Neutrophil (primary cell): ENCODE data around the gene TPRN.

Source experiments
- H3K27ac ChIP-seq: fragments of 200-600 bp; sonication (generic); 2 replicates; pipeline ENCODE4 v1.5.1; 2016; ENCODE audit warnings: mild to moderate bottlenecking, moderate library complexity
- H3K27me3 ChIP-seq: fragments of 200-600 bp; sonication (generic); 2 replicates; pipeline ENCODE4 v1.6.0; 2016; ENCODE audit warnings: mild to moderate bottlenecking
- H3K36me3 ChIP-seq: fragments of 200-600 bp; sonication (generic); 2 replicates; pipeline ENCODE4 v1.5.1; 2017
- H3K4me1 ChIP-seq, 2 experiments: fragments of 200-600 bp in 1 of 2; sonication (generic) in 1 of 2; 1 replicate in 1 of 2; 2 replicates in 1 of 2; pipeline versions ENCODE4 v1.5.1 to v1.6.1; 2013 to 2016; ENCODE audit warnings: low read depth in 1 of 2, low read length in 1 of 2, mild to moderate bottlenecking in 1 of 2, moderate library complexity in 1 of 2; ENCODE audit not compliant: control insufficient read depth in 1 of 2, insufficient read depth in 1 of 2
- H3K4me3 ChIP-seq, 2 experiments: fragments of 200-600 bp in 1 of 2; sonication (generic) in 1 of 2; 1 replicate in 1 of 2; 2 replicates in 1 of 2; pipeline ENCODE4 v1.5.1; 2013 to 2016; ENCODE audit warnings: low read depth in 1 of 2, low read length in 1 of 2, mild to moderate bottlenecking in 1 of 2, moderate library complexity in 1 of 2
- H3K9me3 ChIP-seq: fragments of 200-600 bp; sonication (generic); 2 replicates; pipeline ENCODE4 v1.5.1; 2016
- TF ChIP-seq, protein P1 (sequence below): fragments of 200-600 bp; sonication (generic); IDR thresholded peaks from 2 replicates; pipeline ENCODE4 v1.5.1; 2016; ENCODE audit warnings: antibody characterized with exemption

The TPRN gene

DNA sequence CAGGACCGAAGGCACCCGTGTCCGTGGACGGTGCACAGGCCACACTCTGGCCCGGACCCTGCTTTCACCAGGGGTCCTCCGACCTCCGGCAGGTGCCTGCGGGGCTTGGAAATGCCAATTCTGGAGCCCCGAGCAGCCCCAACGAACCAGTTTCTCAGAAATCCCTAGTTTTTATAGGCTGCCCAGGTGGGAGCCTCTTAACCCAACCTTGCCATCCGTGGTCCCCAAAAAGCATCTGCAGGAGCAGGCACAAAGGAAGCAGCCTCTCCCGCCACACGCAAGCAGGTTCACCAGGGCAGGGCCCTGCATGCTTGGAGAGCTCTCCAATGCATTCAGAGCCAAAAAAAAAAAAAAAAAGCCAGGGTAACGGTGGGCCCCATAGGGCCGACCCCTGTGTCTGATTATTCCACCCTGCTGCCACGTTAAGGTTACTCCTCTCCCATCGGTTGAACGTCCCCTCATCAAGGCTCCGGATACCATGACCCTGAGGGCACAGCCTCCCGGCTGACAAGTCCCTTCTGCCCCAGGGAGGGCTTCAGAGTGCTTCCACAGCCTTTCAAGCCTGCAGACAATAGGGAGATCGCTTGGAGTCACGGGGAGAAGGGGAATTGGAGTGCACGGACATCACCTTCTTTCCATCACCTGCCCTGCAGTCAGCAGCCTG lies 796 bp upstream of the TPRN start:
- Histone ChIP-seq H3K27ac (peak overlapping the region; percentile 87), H3K4me1 (peaks cover 36 to 37% of the 10 kb centered on the region in 2 experiments), H3K4me3 (peak overlapping the region; percentile 77 to 93), H3K36me3 (no peaks in the 10 kb centered on the region), H3K9me3 (no peaks in the 10 kb centered on the region), H3K27me3 (peaks cover 15% of the 10 kb centered on the region)
- TF ChIP-seq, protein P1, sequence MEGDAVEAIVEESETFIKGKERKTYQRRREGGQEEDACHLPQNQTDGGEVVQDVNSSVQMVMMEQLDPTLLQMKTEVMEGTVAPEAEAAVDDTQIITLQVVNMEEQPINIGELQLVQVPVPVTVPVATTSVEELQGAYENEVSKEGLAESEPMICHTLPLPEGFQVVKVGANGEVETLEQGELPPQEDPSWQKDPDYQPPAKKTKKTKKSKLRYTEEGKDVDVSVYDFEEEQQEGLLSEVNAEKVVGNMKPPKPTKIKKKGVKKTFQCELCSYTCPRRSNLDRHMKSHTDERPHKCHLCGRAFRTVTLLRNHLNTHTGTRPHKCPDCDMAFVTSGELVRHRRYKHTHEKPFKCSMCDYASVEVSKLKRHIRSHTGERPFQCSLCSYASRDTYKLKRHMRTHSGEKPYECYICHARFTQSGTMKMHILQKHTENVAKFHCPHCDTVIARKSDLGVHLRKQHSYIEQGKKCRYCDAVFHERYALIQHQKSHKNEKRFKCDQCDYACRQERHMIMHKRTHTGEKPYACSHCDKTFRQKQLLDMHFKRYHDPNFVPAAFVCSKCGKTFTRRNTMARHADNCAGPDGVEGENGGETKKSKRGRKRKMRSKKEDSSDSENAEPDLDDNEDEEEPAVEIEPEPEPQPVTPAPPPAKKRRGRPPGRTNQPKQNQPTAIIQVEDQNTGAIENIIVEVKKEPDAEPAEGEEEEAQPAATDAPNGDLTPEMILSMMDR: no peak

DNA sequence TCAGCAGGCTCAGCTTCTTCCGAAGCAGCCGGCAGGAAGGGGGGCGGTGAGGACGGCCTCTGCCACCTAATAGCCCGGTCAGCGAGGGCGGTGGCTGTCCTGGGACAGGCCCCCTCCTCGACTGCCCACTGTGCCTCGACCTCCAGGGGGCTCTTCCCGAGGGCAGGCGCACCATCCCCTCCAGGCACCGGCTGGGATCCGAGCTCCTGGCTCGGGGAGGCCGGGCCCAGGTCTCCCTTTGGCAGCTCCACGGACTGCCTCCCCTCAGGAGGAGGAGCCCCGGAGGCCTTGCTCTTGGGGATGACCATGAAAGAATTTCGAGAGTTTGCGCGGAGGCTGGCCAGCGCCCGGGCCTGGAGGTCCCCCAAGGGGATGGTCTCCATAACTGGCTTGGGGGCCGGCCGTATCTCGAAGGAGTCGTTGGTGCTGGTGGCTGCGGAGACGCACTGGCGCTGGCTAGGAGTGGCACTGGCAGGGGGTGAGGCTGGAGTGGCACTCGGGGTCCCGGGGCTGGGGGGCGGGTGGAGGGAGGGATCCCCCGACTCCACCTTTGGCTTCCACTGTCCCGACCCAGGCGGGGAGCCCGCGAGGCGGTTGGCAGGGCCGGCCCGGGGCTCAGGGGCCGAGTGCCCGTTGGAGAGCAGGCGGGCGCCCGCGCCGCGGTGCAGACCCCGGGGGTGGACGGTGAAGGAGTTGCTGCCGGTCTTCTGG lies 975 bp downstream of the TPRN start:
- TF ChIP-seq, protein P1: no peak
- Histone ChIP-seq H3K4me1 (peaks cover 22 to 23% of the 10 kb centered on the region in 2 experiments), H3K36me3 (no peaks in the 10 kb centered on the region), H3K27me3 (peaks cover 15% of the 10 kb centered on the region), H3K27ac (no peak overlapping the region), H3K9me3 (no peaks in the 10 kb centered on the region), H3K4me3 (peak overlapping the region in 1 of 2 experiments; percentile 41)

DNA sequence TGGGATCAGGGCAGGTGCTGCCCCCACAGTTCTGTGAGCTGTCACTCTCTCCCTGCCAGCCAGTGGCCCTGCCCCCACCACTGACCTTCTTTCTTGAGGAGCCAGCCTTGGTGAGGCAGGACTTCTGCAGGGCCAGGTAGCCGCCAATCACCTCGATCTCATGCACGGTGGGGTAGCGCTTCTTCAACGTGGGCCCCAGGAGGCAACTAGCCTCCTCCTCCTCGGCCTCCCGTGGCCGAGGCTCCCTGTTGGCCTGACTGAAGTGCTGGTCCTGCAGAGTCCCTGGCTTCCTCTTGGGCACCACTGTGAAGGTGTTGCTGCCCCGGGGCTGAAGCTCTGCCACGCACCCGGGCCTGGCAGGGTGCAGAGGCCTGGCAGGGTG lies 1.6 kb downstream of the TPRN start:
- H3K27ac ChIP-seq: no peak overlapping the region
- no peaks in the 10 kb centered on the region for H3K36me3 ChIP-seq
- H3K4me3 ChIP-seq: no peak overlapping the region
- H3K27me3 ChIP-seq: peaks cover 15% of the 10 kb centered on the region
- TF ChIP-seq, protein P1: no peak
- no peaks in the 10 kb centered on the region for H3K9me3 ChIP-seq
- H3K4me1 ChIP-seq: peaks cover 15 to 18% of the 10 kb centered on the region in 2 experiments

DNA sequence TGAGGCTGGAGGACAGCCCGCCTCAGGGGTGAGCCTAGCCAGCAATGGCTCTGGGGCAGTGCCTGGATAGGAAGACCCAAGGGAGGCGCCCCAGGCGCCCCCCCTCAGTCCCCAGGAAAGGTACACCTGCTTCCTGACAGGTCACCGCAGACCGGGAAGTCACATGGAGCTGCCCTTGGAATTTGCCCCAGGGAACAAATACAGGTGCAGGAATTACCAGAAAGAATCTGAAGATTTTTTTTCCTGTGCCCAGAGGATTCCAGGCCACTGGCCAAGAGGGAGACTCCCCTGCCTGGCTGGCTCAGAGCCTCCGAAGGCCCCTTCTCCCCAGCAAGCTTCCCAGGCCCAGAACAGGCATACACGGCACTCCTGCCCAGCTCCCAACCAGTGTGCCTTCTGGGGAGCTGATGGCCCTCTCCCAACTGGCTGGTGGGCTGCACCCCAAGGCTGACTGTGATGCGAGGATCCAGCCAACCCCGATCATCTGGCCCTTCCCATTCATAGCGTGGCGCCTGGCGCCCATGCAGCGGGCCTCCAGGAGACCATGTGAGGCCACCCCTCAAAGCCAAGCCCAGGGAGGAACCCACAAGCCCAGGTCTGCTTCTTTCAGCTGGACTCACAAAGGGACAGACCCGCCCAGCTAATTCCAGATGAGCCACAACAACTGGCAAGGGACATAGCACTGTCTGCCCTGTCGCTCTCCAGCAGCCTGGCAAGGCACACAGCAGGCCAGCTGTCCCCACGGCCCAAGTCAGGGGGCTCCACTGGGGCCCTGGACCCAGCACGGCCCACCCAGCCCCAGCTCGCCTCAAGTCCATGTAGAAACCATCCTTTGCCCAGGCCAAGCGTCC lies 2.3 kb downstream of the TPRN start:
- H3K4me1 ChIP-seq: peaks cover 14 to 18% of the 10 kb centered on the region in 2 experiments
- H3K4me3 ChIP-seq: no peak overlapping the region
- H3K27me3 ChIP-seq: peaks cover 15% of the 10 kb centered on the region
- H3K36me3 ChIP-seq: no peaks in the 10 kb centered on the region
- TF ChIP-seq, protein P1: no peak
- no peak overlapping the region for H3K27ac ChIP-seq
- no peaks in the 10 kb centered on the region for H3K9me3 ChIP-seq

DNA sequence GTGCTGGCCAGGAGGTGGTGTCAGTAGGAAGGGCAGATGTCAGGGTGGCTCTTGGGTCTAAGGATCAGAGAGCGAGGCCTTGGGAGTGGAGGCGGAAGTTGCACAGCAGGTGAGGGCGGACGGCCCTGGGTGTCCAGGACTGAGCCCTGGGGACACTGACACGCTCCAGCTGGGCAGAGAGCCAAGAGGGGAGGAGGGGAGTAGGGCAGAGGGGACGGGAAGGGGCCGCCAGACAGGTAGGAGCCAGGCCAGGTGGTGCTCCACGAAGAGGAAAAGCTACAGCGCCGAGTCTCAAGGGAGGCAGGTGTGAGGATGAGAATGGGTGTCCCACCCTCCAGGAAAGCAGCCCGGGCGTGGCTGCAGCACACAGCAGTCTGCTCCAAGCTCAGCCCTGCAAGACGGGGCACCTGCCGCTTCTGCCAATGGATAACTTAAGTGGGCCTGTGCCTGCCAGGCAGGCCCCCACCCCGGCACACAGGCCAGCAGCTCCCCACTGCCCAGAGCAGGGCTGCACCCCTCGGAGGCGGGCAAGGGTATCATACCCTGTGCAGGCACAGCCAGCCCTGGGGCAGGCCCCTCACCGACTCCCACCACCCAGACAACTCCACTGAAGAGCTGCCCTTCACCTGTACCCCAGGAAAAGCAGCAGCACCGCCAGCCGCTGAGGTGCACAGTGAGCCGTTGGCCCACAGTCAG lies 4.9 kb downstream of the TPRN start:
- no peak overlapping the region for H3K4me3 ChIP-seq
- H3K27ac ChIP-seq: no peak overlapping the region
- H3K4me1 ChIP-seq: peaks cover 6 to 11% of the 10 kb centered on the region in 2 experiments
- TF ChIP-seq, protein P1: no peak
- H3K27me3 ChIP-seq: peaks cover 15% of the 10 kb centered on the region
- H3K36me3 ChIP-seq: peaks cover 7% of the 10 kb centered on the region
- no peaks in the 10 kb centered on the region for H3K9me3 ChIP-seq
